HG02970 (cell line): Measurements from ENCODE around the gene VWA3A.

Source experiments
- ATAC-seq: cut with Tn5 transposase; IDR thresholded peaks from one replicate; pipeline ENCODE4 v1.9.1; 2021; ENCODE audit warnings: mild to moderate bottlenecking, moderate library complexity, moderate number of reproducible peaks; ENCODE audit not compliant: unreplicated experiment, low FRiP score

Gene VWA3A

GRCh38 chr16:22174642-22175041 lies 82.3 kb downstream of the VWA3A start:
- no peak for ATAC-seq

- no peak for ATAC-seq
Measured at GRCh38 chr16:22177968-22178930, 85.9 kb downstream of the VWA3A start.

- ATAC-seq: no peak
Measured at GRCh38 chr16:22181426-22181825, 89.1 kb downstream of the VWA3A start.

GRCh38 chr16:22181843-22182242 lies 89.5 kb downstream of the VWA3A start:
- ATAC-seq: no peak

- ATAC-seq: no peak
Measured at GRCh38 chr16:22183335-22183734, 91.0 kb downstream of the VWA3A start.

GRCh38 chr16:22183901-22184614 lies 91.7 kb downstream of the VWA3A start:
- no peak for ATAC-seq

GRCh38 chr16:22184615-22184968 lies 92.3 kb downstream of the VWA3A start:
- no peak for ATAC-seq

- ATAC-seq: no peak
Measured at GRCh38 chr16:22186517-22186916, 94.2 kb downstream of the VWA3A start.

GRCh38 chr16:22188267-22188594 lies 95.9 kb downstream of the VWA3A start:
- ATAC-seq: no peak

- ATAC-seq: no peak
Measured at GRCh38 chr16:22188595-22189442, 96.5 kb downstream of the VWA3A start.

GRCh38 chr16:22189473-22190080 lies 97.2 kb downstream of the VWA3A start:
- ATAC-seq: no peak

GRCh38 chr16:22190081-22190775 lies 97.9 kb downstream of the VWA3A start:
- peak; percentile 54 for ATAC-seq

- ATAC-seq: peak; percentile 49
Measured at GRCh38 chr16:22190776-22191531, 98.6 kb downstream of the VWA3A start.

- ATAC-seq: no peak
Measured at GRCh38 chr16:22191532-22192260, 99.4 kb downstream of the VWA3A start.

GRCh38 chr16:22192261-22193062 lies 100.1 kb downstream of the VWA3A start:
- no peak for ATAC-seq

- no peak for ATAC-seq
Measured at GRCh38 chr16:22193063-22193411, 100.7 kb downstream of the VWA3A start.

GRCh38 chr16:22194707-22195444 lies 102.5 kb downstream of the VWA3A start:
- ATAC-seq: no peak
